Hematopoietic multipotent progenitor cell (in vitro differentiated cells): Measurements from ENCODE around the gene LRRC10B. TPM values are rescaled to one million over a fixed set of nuclear protein-coding genes. Genes with fewer than 3 reads are reported as not detected.
"Not testable (repeated sequence)": the region's sequence is repeated elsewhere in the genome, so short reads cannot be mapped to it uniquely, and the experiment has no call there.

Experiments
- DNase-seq, 3 donors: peaks; one replicate each; pipeline ENCODE4 v3.0.0-alpha.2; 2011 to 2015; ENCODE audit warnings: low read depth in 2 of 3, low spot score in 2 of 3
- total RNA-seq: library from RNA; depleted of rRNA; stranded (reverse); fragments of >200 nt; gene quantifications from one replicate; pipeline ENCODE4 v1.2.3, GENCODE V29; 2012

LRRC10B gene
- total RNA-seq: under 0.01 TPM

DNA sequence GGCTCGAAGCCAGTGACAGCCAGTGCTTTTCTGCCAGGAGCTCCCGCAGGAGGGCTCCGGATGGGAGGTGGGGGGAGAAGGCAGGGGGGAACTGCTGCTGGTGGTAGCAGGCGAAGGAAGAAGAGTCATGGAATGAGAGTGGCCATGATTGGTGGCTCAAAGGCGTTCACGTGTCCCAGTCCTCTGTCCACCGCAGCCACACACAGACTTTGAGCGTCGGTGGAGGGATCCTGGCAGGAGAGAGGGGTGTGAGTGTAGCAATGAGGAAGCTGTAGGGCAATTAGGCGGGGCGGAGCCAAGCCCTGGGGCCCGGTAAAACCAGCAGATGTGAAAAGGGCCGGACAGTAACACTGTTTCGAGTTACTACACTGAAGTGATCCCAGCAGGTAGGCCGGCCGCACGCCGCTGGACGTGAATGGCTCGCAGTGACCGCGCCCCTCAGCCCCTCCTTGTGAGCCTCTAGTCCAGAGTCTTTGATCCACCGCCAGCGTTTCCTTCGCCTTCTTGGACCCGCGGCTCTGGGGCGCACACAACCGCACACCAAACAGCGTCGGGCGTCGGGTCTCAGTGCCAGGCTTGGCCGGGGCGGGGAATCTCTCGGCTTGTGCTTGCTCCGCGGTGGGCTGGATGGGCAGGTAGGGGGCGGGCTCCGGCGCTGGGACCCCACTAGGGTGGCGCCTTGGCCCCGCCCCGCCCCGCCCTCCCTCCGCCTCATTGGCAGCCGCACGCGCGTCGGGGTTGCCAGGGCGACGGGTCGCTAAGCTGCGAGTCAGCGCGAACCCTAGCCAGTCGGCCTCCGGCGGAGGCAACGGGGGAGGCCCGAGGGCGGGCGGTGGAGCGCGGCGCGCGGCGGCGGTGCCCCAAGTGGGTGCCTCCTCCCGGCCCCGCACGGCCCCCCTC is at the start of gene LRRC10B:
LRRC10B (plus strand) TSS at position 788 of the 900 bp plus-strand sequence. CDS start 250 bp downstream, outside the sequence.
- peak in 2 of 3 donors; percentile 52 to 73 for DNase-seq

GRCh38 chr11:61460474-61460881 is 48.1 kb upstream of the LRRC10B start:
- no peak for DNase-seq

- no peak for DNase-seq
These were observed 47.6 kb upstream of the LRRC10B start for GRCh38 chr11:61460986-61461385.

GRCh38 chr11:61467602-61468001 is 40.9 kb upstream of the LRRC10B start:
- not testable (repeated sequence) for DNase-seq

GRCh38 chr11:61468002-61468401 is 40.5 kb upstream of the LRRC10B start:
- DNase-seq: no peak

DNA sequence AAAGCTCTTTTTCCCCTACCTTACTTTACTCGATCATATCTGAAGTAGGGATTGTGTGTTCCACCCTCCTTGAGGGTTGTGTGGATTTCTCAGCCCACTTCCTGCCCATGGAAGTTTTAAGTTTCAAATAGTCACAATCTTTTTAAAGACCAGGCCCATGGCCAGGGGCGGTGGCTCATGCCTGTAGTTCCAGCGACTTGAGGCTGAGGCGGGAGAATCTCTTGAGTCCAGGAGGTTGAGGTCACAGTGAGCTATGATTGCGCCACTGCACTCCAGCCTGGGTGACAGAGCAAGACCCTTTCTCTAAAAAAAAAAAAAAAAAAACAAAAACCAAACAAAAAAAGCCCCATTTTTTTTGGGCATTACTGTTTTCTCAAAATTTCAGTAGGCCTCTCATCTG is 36.3 kb upstream of the LRRC10B start:
- DNase-seq: no peak

DNA sequence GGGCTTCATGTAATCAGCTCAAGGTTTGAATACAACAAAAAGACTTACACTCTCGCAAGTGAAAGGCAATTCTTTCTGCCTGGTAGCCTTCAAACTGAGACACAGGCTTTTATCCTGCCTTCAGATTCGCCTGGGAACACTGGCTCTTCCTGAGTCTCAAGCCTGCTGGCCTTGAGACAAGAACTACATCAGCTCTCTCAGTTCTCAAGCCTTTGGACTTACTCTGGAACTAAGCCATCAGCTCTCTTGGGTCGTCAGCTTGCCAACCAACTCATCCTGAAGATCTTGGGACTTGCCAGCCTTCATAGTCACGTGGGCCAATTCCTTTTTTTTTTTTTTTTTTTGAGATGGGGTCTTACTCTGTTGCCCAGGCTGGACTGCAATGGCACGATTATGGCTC is 35.7 kb upstream of the LRRC10B start:
- DNase-seq: no peak

DNA sequence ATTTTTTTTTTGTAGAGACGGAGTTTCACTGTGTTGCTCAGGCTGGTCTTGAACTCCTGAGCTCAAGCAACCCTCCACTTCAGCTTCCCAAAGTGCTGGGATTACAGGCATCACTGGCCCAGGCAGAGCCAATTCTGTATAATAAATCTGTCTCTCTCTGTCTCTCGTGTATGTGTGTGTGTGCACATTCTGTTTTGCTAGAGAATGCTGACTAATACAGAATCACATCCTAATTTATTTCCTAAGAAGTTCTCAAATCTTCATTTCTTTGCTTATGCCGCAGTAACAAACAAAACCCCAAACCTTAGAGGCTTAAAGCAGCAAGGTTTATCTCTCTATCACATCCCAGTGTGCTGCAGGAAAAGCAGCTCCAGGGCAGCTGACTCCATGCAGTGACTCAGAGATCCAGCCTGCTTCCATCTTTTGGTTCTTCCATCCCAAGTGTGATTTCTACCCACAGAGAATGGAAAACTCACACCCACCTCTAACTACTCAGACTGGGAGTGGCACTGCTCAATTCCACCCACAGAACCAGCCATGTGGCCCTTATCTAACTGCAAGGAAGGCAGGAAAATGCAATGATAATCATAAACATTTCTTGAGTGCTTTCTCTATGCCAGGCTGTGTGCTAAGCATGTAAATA is 35.1 kb upstream of the LRRC10B start:
- no peak for DNase-seq

GRCh38 chr11:61474013-61474643 is 34.4 kb upstream of the LRRC10B start:
- DNase-seq: no peak

DNA sequence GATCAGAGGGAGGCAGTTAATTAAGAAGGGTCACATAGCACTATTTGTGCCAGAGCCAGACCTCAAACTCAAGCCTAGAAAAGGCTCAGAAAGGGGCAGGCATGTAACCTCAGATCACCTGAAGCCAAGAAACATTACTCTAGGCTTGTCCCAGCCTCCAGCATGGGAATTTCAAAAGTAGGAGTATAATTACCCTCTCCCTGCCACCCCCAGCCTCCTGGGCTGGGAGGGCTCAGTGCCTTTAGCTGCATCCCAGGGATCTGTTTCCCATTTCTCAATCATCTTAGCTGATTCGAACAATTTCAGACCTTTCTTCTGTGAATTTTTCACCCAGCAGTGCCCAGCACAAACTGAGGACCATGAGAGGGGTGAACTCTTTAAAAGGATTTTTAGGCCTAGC is 33.1 kb upstream of the LRRC10B start:
- no peak for DNase-seq

DNA sequence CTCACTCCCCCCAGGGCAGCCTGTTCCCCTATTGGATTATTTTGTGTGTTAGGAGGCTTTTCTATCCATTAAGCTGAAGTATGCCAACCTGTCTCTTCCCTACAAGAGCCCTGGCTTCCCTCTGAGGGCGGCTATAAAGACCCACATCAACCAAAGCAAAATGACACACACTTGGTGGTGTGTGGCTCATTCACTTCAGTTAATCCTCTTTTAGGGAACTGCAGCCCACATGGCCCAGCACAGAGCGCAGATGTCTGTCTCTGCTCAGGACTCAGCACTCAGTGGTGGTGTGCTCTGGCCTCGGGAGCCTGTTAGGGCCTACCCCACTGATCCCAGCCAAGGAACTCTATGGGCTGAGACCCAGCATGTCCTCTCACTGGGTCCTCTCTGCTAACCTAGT is 32.2 kb upstream of the LRRC10B start:
- DNase-seq: no peak

DNA sequence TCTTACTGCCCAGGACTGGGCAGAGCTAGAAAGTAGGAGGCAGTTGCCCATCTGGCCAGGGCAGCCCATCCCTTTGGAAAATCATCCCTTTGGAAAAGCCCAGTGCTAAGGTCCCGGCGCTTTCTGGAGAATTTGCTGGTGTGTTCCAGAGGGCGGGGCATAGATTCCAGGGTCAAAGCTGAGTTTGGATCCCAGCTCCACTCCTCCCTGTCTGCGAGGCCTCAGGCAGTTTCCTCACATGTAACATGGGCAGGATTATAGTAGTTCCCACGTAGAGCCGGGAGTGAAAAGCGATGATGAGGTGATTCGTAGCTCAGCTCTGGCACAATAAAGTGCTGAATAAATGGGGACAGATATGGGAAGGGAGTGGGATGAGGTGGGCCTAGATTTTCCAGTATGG is 31.4 kb upstream of the LRRC10B start:
- DNase-seq: no peak

- DNase-seq: peak; percentile 27 to 58 (median 34)
These were observed 30.8 kb upstream of the LRRC10B start for GRCh38 chr11:61477727-61478148.

DNA sequence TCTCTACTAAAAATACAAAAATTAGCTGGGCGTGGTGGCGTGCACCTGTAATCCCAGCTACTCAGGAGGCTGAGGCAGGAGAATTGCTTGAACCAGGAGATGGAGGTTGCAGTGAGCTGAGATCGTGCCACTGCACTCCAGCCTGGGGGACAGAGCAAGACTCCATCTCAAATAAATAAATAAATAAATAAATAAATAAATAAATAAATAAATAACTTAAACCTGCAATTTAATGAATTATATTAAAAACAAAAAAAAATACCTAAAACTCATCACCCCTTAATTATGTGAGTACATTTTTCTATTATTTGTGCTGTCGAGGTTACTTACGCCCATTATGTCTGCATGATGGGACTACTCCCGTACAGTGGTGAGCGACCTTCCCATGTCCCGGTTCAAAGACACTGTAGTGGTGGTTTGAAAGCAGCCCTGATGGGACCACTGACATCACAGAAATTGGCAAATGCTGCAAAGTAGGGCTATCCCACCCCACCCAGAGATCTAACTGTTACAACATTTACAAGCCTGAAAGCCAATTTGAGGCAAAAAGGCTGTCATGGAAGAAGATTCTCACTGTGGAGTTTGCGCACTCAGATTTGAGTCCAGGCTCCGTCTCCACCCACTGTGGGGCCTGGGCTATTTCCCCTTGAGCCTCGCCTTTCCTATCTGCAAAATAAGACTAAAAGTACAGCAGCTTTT is 29.0 kb upstream of the LRRC10B start:
- DNase-seq: not testable (repeated sequence)

DNA sequence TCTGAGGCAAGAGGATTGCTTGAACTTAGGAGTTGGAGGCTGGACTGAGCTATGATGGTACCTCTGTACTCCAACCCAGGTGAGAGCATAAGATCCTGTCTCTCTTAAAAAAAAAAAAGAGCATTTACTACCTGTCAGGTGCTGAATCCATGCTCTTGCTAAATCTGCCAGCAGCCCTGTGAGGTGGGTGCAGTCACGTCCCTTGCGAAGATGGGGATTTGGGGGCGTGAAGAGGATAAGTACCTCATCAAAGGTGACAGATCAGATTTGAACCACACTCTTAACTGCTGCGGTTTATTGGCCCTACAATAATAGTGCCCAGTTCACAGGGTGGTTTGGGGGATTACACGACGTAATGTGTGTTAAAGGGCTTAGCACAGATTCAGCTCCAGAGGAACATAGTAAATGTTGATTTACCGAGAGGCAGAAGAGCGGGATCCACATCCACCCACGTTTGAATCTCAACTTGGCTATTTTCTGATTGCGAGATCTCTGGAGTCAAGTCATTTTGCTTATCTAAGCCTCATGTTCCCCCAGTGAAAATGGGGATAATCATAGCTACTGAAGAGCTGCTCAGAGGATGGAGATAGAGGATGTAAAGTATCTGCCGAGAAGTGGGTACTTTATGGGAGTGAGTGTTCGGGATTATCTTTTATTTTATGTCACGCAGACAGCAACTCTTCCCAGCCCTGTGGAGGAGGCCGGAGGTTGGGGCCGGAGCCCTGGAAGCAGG is 28.1 kb upstream of the LRRC10B start:
- DNase-seq: no peak

DNA sequence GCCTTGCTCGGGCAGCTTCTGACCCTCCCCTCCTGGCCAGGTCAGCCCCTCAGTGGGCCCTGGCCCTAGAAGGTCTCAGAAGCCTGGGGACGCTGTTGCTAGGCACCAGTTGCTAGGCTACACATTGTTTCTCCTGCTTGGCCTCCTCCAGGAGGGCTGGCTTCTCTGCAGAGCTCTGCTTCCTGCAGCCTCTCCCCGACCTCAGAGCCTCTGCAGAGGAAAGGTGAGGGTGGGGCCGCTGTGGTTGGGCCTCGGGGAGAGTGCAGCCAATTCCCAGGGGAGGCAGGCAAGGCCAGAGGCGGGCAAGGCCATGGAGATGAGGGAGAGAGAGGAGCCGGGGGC is 27.6 kb upstream of the LRRC10B start:
- DNase-seq: peak in 2 of 3 donors; percentile 12 to 28

- DNase-seq: no peak
These were observed 26.7 kb upstream of the LRRC10B start for GRCh38 chr11:61481806-61482205.

- DNase-seq: no peak
These were observed 26.0 kb upstream of the LRRC10B start for GRCh38 chr11:61482513-61482912.

DNA sequence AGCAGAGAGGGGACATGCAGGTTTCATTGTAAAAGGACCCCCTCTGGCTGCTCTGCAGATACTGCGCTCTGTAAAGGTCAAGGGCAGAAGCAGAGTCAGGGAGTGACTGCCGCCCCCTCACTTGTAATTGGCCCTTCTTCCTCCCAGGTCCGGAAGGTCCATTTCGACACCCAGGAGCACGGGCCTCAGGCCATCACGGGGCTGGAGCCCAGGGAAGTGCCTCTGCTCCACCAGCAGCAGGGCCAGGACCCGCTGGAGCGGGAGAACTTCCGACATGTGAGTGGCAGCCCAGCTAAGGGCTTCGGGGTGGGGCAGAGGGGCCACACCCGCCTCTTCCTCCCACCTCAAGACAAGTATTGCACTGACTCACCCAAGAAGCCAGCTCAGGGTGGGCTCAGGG is 24.0 kb upstream of the LRRC10B start:
- DNase-seq: no peak

DNA sequence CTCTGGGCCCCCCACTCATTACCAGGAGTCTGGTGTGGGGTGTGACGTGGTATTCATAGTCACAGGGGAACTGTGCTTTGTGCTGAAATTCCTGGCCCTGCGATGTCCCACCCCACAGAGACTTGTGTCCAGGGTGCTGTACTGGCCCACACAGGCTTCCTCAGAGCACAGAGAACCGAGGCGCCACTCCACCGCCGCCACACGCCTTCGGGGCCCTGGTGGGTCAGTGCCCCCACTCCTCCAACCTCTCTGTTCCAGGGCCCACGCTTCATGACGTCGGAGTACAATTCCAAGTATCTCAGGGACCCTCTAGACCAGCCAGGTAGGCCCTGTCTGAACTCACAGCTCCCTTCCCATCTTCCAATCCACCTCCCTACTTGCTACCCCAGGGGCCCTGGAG is 23.5 kb upstream of the LRRC10B start:
- no peak for DNase-seq
